HG02970 (cell line): ENCODE results near the gene GRIK1.

Source experiments
- ATAC-seq: cut with Tn5 transposase; IDR thresholded peaks from one replicate; pipeline ENCODE4 v1.9.1; 2021; ENCODE audit warnings: mild to moderate bottlenecking, moderate library complexity, moderate number of reproducible peaks; ENCODE audit not compliant: unreplicated experiment, low FRiP score

Gene GRIK1

DNA sequence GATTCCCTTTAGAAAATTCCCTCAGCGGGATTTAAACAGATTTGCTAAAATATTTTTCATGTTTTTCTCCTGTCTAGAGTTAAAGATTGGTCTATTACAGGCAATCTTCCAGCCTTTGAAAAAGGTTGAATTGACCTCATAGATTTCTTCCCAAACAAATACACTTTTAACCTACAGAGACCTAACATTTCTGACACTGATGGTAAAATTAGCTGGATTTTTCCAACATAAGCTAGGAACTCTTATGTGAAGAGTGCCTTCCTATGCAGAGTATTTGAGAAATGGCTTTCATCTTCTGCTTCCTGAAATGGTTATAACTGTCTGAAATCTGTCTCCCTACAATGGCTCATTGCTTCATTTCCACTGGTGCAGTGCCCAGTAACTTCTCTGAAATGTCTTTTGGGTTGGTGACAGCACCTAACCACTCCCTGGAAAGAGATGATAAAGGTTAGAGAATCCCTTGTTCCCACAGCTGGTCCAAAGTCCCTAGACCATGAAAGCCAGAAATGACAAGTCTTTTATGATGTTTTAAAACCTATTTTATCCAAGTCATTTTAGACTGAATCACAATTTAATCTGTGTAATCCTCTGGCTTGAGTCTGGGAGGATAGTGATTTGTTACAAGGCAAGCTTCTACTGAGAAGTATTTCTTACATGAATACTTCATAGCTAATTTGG lies 371.6 kb downstream of the GRIK1 start:
- ATAC-seq: no peak

GRCh38 chr21:29557931-29558725 lies 381.7 kb downstream of the GRIK1 start:
- ATAC-seq: no peak

GRCh38 chr21:29557200-29557599 lies 382.6 kb downstream of the GRIK1 start:
- no peak for ATAC-seq

DNA sequence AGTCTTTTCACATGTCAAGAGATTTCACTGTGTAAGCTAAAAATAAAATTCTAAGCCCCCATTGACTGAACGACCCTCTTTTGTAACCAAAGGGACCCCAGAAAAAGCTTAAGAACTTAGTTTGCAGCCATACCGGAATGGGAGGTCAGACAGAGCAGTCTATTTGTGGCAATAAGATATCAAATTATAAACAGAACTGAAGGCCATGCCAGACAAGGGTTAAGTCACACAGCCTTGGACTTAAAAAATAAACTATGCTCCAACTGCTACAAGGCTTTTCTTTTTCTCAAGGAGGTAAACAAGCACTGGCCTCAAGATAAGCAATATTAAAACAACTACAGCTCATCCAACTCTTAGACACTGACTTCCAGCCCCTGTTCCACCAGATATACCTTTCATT lies 384.2 kb downstream of the GRIK1 start:
- no peak for ATAC-seq

DNA sequence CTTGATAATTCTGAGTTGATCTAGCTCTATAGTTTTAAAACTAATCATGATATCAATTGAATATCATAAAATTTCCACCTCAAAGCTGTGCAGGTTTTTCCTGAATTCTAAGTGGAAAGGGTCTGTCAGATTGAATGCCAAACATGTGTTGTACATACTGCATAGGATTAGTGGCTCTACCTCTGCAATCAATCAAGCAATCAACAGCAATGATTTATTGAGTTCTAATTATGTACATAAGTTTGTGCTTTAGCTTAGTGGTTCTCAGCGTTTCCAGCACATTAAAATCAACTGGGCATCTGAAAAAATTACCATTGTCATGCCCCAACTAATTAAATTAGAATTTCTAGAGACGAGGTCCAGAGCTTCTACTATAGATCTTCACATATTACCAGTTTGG lies 389.6 kb downstream of the GRIK1 start:
- ATAC-seq: no peak

- ATAC-seq: no peak
Observed at GRCh38 chr21:29549614-29550013, 390.2 kb downstream of the GRIK1 start.

GRCh38 chr21:29547998-29548397 lies 391.8 kb downstream of the GRIK1 start:
- no peak for ATAC-seq

- no peak for ATAC-seq
Observed at GRCh38 chr21:29546071-29546470, 393.7 kb downstream of the GRIK1 start.

- ATAC-seq: no peak
Observed at GRCh38 chr21:29540289-29540688, 399.5 kb downstream of the GRIK1 start.

DNA sequence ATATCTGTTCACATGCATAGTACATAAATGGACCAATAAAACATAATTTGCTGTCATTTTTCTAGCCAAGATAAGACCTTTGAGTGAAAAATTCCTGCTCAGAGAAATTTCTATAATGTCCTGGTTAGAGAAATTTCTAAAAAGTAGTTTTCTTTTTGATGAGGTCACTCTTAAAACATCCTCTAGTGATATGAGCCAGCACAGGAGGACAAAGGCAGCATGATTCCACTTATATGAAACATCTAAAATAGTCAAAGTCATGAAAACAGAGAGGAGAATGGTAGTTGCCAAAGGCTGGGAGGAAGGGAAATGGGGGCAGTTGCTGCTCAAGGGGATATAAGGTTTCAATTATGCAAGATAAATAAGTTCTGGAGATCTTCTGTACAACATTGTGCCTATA lies 401.7 kb downstream of the GRIK1 start:
- no peak for ATAC-seq

DNA sequence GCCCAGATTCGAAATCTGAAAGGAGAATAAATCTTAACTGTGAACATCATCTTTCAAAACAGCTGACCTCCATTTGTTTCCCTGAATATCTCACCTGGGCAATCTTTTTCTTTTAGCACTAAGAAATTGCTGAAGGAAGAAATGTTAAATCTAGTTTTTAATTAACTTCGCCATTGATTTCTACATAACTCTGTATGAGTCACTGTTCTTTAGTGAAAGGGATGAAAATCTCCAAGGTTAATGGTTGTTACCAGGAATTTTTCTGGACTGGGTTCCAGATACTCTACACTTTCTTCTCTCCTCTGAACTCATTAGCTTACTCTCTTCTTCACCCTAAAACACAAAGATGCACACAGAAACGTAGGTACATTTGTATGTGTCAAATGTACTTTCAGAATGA lies 405.3 kb downstream of the GRIK1 start:
- no peak for ATAC-seq

DNA sequence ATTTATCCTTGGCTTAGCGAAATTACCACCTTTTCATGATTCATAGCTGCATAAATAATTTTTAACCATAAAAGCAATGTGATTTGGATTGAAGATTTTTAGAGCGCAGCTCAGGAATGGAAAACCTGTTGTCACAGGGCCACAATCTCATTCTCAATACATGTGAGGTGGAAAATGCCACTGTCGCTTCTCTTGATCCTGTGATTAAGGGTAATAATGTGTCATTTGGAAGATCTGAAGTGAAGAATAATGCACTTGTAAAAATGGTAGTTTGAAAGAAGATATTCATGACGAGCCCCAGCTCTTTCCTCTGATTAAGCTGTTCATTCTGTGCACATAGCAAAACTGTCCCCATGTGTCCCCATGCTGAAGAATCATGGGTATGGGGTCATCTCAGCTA lies 410.7 kb downstream of the GRIK1 start:
- ATAC-seq: no peak

DNA sequence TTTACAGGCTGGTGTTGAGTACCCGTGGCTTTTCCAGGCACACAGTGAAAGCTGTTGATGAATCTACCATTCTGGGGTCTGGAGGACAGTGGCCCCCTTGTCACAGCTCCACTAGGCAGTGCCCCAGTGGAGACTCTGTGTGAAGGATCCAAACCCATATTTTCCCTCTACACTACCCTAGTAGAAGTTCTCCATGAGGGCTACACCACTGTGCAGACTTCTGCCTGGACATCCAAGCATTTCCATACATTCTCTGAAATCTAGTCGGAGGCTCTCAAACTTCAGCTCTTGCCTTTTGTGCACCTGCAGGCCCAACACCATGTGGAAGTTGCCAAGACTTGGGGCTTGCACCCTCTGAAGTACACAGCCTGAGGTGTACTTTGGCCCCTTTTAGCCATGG lies 413.3 kb downstream of the GRIK1 start:
- no peak for ATAC-seq

DNA sequence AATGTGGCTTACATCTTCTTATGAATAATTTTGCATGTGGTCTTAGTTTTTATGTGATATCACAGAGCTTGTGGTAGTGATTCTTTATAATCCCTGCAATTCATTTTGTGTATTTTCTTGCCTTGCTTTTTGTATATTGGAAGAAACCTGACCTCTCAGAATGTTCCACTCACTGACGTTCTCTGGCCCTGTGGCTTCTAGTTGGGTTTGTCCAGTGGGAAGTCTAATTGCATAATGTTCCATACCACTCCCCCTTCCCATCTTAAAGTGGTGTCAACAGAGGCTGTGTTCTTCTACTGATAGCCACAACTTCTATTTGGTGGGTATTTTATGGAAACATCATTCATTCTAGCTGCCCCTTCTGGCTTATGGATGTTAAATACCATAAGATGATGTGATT lies 415.7 kb downstream of the GRIK1 start:
- ATAC-seq: no peak

GRCh38 chr21:29523646-29524045 lies 416.1 kb downstream of the GRIK1 start:
- no peak for ATAC-seq

DNA sequence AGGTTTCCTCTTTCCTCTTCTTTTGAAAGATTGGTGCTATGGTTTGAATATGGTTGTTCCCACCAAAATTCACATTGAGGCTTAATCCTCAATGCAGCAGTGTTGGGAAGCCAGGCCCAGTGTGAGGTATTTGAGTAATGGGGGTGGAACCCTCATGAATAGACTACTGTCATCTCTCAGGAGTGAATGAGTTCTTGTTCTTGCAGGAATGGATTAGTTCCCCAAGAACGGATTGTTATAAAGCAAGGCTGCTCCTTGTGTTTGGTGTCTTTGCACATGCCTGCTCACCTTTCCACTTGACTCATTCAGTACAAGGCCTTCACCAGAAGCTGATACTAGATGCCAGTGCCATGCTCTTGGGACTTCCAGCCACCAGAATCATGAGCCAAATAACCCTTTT lies 417.9 kb downstream of the GRIK1 start:
- no peak for ATAC-seq

DNA sequence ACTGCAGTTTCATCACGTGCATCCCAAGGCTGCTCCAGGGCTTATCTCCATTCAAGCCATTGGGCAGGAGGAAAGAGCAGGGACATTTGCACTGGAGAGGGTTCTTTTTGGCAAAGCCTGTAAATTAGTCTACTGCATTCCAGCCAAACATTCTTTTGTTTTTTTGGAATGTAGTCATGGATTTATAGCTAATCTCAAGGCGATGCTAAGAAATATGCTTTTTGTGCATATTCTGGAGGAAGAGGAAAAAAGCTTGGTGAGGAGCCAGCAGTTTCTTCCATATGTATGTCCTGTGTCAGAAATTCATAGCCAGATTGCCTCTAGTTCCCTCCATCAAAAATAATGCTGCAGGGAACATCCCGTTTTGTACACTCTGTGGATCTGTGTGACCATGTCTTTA lies 419.6 kb downstream of the GRIK1 start:
- no peak for ATAC-seq

DNA sequence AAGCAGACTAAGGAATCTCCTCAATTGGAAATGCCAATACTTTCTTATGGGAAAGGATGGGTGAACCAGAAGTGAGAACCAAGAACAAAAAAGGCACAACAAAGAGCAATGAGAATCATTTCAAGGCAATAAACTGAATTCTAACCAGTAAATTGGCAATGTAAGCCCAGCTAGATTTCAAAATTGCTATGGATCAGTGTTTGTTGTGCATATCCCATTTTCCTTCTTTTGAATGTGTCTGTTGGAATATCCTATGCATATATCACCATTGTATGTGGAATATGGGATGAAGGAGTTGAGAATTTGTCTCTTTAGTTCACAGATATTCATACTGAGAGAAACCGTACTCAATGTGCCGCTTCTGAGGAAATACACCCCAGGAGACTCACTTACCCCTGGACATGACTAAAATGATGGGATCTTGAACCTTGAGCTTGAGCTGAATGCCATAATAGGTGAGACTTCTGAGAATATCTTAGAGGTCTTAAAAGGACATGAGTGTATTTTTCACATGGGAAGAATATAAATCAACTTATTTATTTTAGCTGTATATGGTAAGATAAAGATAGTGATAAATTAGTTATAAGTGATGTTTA lies 425.0 kb downstream of the GRIK1 start:
- ATAC-seq: no peak

DNA sequence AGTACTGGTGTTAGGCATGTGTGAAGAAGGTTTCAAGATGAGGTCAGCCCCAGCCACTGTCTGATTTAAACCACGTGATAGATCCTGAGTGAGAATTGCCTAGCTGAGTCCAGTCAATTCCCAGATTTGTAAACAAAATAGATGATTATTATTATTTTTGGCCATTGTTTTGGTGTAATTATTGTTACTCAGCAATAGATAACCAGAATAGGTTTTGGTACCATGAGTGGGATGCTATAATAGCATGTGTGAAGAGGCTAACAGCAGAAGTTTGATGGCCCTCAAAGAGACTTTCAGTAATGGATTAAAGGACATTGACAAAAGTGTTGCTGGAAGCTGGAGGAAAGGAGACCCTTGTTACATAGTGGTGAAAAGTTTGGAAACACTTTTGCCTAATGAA lies 426.3 kb downstream of the GRIK1 start:
- ATAC-seq: no peak

DNA sequence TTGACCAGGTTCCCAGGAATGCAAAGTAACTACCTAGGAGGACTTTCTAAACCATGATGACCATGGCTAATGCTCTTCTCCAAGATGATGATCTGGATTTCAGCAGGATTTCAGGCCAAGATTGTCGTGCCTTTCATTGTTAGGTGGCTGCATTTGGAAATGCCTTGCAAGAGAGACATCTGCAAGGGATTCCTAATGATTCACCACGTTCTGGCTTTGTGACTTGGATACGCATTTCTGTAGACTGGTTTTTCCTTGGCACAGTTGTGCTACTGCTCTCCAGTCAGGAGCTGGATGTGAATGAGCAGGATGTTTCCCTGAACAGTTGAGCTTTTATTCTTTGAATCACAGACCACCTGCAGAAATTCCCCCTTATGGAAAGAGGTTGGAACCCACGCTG lies 428.7 kb downstream of the GRIK1 start:
- ATAC-seq: no peak

DNA sequence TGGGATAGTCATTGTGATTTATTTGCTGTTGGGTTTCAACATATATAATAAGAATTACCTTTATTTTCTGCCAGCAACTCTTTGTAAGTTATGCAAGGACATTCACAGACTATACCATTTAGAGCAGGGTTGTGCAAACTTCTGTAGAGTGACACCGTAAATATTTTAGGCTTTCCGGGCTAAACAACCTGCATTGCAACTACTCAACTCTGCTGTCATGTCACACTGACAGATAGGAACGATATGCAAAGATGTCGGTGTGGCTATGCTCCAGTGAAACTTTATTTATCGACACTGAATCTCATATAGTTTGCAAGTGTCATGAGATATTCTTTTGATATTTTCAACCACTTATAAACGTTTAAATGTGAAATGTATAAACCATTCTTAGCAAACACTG lies 430.7 kb downstream of the GRIK1 start:
- ATAC-seq: no peak

DNA sequence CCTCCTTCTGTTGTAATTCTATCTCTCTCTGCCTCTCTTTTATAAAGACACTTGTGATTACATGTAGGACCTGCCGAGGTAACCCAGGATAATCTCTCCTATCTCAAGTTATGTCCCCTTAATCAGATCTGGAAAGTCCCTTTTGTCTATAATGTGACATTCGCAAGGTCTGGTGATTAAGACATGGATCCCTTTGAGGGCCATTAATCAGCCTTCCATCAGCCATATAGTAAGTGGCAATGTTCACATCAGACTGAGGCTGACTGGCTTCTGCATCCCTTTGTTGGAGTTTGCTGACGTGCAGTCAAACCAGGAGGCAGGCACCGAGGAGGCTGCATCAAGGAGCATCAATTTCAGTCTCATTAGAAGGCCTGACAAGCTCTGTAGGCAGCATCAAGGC lies 431.5 kb downstream of the GRIK1 start:
- ATAC-seq: no peak
